T follicular helper cell (primary cell): Measurements from ENCODE around the gene ATP11A.

ENCODE experiments used
- DNase-seq: peaks from one replicate; pipeline ENCODE4 v3.0.0-alpha.2; 2020; ENCODE audit warnings: low read depth

The ATP11A gene

GRCh38 chr13:112723771-112724170 lies 33.9 kb downstream of the ATP11A start:
- no peak for DNase-seq

GRCh38 chr13:112724788-112725345 lies 35.0 kb downstream of the ATP11A start:
- DNase-seq: no peak

DNA sequence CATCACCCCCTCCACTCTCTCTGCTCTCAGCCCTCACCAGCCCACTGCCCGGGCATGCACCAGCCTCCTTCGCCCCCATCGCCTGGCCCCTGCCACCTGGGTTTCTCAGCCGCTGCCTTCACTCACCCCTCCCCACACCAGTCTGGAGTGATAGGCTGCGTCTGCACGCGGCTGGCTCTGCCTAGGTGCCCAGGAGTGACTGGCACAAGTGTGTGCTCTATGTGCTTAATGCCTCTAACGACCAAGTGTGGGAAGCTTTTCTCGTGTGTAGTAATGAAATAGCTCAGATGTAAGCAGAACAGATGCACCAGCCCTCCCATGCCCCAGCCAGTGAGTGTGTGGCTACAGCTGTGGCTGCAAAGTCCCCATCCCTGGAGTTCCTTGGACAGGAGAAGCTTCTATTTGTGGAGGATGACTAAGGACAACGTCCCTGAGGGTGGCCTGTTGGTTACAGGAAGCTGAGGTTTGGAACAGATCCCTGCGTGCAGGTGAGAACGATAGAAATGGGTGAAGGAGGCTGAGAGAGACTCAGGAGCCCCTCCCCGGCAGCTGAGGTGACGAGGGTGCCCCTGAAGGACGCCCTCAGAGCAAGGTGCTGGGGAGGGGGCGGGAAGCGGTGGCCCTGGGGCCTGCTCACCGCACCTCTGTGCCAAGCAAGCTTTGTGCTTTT lies 35.6 kb downstream of the ATP11A start:
- DNase-seq: no peak

DNA sequence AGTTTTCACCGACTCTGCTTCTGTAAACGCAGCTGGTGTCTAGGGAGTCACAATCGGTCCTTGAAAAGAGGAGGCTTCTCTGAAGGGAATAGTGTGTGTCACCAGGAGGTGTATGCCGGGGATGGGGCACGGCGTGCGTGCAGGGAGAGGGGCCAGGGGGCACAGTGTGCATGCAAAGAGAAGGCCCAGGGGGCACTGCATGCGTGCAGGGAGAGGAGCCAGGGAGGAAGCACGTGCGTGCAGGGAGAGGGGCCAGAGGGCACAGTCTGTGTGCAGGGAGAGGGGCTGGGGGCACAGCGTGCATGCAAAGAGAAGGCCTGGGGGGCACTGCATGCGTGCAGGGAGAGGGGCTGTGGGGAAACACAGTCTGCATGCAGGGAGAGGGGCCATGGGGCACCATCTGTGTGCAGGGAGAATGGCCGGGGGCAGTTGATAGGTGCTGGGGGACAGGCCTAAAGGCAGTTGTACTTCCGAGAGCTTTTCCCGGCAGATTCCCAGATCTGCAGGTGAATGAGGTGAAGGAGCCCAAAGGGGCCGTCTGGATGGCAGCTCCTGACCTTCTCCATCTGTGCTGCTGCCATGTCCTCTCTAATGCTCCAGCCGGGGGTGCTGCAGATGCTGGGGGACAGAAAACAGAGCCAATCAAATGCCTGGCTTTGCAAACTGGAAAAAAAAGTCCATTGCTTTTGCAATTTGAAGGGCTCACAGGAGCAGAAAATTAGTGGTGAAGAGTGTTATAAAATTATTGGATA lies 36.4 kb downstream of the ATP11A start:
- DNase-seq: no peak

- no peak for DNase-seq
Measured at GRCh38 chr13:112727581-112727980, 37.7 kb downstream of the ATP11A start.

DNA sequence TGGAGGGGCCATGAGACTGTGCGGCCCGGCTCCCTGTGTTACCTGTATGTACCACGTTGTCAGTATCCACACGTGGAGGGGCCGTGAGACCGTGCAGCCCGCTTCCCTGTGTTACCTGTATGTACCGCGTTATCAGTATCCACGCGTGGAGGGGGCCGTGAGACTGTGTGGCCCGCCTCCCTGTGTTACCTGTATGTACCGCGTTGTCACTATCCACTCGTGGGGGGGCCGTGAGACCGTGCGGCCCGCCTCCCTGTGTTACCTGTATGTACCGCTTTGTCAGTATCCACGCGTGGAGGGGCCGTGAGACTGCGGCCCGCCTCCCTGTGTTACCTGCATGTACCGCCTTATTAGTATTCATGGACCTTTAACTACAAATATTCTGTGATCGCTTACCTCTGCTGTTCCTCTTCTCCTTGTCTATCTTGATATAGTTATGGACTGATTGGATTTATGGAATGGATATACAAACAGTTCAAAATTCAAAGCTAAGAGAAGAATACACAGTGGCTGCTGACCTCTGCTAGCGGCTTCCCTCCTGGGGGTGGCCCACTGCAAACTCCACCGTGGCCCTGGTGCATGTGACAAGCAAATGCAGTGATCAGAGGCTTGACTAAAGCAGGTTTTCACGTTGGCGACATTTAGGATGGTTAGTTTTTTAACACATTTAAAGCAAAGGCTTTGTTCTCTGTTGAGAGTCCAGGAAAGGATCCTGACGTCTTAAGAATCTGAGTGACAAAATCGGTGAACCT lies 38.7 kb downstream of the ATP11A start:
- no peak for DNase-seq

DNA sequence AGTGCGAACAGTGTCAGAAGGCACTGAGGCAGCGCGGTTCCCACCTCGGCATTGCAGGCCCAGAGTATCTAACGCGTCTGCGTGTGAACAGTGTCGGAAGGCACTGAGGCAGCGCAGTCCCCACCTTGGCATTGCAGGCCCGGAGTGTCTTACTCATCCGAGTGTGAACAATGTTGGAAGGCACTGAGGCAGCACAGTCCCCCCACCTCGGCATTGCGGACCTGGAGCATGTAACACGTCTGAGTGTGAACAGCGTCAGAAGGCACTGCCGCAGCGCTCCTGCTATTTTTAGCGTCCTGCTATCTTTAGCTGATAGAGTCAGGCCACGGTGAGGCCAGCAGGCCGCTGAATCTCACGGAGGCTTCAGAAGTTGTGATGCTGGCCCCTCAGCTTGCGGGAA lies 39.6 kb downstream of the ATP11A start:
- DNase-seq: no peak

DNA sequence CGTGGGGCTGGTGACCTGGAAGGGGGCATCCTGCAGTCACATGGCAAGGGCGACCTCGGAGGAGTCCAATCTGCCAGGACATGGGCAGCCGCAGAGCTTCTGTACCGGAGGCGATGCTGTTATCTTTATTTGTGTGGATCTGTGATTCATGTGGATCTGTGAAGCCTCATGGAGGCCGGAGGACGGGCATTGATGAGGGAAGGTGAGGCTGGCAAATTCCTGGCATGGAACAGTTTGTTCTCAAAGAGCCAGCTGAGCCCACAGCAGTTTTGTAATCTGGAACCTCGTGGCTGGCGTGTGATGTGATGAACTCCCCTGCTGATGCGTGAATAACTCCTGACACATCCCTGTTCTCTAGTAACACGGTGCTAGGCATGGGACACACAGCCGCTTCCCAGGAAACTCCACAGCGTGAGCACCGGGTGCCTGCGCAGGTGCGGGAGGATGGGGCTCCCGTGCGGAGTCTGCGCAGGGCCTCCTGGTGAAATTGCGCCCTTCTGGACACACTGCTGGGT lies 40.4 kb downstream of the ATP11A start:
- no peak for DNase-seq

DNA sequence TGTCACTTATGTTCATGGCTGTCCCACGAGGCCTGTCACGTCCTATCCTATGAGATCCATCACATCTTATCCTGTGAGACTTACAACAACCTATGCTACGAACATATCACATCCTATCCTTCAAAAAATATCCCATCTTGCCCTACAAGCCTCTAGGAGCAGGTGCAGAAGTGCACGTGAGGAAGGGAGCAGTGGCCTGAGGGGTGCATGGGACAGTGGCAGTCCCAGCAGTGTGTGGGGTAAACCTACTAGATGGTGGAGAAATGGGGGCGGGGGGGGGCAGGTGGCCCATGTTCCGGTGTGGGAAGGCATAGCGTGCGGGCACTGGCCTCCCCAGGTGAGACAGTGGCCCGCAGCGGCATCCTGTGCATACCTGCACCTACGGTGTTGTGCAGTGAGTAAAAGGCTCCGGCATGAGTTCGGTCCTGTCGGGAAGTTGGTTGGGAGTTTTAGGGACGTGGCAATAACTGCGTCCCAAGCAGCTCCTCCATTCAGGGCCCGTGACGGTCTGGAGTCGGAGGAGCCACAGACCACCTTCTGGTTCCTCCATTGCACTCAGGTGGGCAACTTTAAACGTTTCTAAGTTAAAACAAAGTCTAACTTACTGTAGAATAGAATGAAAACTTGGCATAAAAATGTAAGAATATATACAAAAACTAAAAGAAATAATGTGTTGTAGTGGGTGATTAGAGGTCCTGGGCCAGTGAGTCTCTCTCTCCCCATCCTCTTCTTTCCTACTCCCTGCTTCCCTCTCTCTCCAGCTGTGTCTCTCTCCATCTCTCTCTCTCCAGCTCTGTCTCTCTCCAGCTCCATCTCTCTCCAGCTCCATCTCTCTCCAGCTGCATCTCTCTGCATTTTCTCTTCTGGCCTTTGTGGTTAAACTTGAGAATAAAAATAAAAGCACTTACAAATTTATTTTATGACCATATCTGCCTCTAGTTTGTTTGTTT lies 42.1 kb downstream of the ATP11A start:
- DNase-seq: no peak

DNA sequence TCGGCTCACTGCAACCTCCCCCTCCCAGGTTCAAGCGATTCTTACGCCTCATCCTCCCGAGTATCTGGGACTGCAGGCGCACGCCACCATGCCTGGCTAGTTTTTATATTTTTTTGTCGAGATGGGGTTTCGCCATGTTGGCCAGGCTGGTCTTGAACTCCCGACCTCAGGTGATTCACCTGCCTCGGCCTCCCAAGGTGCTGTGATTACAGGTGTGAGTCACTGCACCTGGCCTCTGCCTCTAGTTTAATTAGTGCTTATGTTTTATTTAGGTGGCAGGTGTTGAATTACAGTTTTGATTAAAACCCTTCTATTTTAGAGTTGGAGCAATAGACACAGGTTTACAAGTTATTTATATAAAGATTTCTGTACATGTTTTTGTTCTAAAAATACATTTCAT lies 42.8 kb downstream of the ATP11A start:
- DNase-seq: no peak

DNA sequence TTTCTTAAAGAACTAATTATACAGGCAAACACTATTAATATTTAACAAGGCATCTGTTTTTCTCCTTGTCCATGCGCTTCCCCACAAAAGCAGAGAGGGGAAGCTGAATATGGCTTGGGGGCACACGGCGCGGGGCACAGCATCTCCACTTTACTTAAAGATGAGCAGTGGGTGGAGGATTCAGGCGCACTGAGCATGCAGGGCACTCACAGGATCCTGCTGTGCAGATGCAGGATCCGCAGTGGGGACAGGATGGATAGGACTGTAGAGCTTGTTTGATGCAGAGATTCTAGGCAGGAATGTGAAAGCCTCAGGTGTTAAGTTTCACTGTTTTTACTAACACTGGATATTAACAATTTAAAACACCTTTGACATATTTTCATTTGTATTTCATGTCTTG lies 43.3 kb downstream of the ATP11A start:
- DNase-seq: no peak

DNA sequence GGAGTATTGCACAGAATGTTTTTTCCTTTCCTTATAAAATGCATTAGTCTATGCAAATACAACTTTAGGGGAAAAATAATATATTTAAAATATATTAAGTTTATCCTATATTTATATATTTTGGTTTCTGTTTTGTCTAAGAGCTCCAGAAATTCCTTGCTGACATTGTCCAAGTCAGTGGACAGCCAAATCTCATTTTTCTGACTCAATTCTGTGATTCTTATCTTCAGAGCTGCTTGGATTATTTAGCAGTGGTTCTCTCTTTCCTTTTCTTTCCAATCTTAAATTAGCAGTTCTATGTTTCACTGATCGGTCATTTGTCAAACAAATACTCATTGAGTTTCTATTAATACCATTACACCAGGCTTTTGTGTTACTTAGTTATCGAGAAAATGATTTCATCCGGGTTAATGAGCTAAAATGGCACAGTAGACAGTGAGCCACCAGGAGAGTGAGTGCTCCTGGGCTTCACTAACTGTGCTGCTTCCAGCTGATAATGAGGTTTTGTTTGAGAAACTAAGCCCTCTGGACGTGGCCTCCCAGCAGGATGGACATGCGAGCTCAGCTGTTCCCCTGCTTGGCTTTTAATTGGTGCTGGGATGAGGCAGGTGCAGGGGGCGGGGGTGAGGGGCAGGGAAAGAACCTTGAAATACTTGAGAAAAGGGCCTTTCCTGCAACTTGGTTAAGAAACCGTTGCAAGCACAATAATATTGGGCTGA lies 44.0 kb downstream of the ATP11A start:
- no peak for DNase-seq

GRCh38 chr13:112734696-112735547 lies 45.1 kb downstream of the ATP11A start:
- DNase-seq: no peak

DNA sequence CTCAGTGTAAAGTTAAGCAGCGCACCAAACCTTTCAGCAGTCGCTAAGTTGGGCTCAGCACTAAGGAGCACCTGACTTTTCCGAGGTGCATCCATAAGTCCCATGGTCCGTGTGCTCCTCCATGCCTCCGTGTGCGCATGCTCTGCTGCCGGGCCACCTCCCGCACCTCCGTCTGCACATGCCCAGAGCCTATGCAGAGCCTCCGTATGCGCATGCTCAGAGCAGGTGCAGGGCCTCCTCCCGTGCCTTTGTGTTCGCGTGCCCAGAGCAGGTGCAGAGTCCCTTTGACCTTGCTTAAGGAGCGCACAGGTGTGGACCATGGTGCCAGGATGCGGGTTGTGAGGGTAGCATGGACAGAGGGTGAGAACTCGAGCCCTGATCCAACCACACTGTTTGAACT lies 46.0 kb downstream of the ATP11A start:
- no peak for DNase-seq

GRCh38 chr13:112737294-112737693 lies 47.5 kb downstream of the ATP11A start:
- no peak for DNase-seq

DNA sequence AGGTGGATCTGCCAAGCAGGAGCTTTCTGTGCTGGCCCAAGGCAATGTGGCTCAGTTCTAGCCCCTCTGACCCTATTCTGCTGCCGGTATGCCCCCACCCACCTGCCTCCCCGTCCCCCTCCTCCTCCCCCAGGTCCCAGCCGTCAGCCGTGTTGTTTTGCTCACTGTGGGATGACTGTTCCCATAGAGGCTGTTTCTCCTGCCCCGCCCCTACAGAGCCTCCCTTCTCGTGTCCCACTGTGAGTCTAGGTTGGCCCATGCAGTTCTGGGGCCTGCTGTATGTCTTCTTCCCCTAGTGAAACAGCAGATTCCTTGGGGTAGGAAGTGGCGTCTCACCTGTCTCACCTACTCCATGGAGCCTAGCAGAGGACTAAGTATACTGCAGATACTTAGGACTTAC lies 48.8 kb downstream of the ATP11A start:
- DNase-seq: no peak

GRCh38 chr13:112740502-112741131 lies 50.8 kb downstream of the ATP11A start:
- DNase-seq: no peak

GRCh38 chr13:112741185-112741755 lies 51.4 kb downstream of the ATP11A start:
- DNase-seq: no peak
